ENCODE measurements around the gene TMSB4X.

The TMSB4X gene

DNA sequence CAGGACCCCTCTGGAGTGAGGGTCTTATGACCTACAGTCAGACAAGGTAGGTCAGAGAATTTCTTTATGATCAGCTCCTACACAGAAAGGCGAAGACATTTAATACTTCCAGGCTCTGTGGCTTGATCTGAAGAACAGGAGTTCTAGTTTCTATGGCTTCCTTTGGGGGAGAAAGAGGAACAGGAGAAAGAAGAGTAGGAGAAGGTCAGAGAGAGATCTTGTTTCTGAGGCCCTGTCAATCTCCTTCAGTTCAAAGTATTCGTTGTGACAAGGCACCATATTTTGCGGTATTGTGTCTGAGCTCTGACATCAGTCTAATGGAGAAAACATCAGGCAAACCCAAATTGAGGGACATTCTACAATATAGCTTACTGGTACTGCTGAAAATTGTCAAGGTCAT, 16.7 kb downstream of the TMSB4X start:
- no peak for TF ChIP-seq CTCF (IDR thresholded peaks at IDR 0.05)

- no peak for TF ChIP-seq CTCF (IDR thresholded peaks at IDR 0.05)
These were observed 17.7 kb downstream of the TMSB4X start for GRCh38 chrX:12992544-12993118.

DNA sequence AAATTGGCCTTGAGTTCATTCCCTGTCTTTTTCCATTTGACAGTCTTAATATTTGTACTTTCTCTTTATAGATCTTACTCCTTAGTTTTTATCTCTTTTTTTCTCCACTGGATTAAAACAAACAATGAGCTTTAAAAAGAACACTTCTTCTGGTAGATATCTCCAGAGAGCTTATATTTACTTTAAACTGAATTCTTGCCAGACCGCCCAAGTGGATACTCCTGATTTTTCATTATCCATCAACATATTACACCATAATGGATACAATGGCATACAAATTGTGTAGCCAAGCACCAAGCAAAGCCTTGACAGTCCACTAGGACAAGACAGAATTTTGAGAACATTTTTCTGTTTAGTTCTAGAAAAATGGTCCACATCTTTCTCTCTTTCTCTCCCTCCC, 18.9 kb downstream of the TMSB4X start:
- TF ChIP-seq CTCF (IDR thresholded peaks at IDR 0.05) = no peak

GRCh38 chrX:12994321-12994720, 19.4 kb downstream of the TMSB4X start:
- no peak for TF ChIP-seq CTCF (IDR thresholded peaks at IDR 0.05)

DNA sequence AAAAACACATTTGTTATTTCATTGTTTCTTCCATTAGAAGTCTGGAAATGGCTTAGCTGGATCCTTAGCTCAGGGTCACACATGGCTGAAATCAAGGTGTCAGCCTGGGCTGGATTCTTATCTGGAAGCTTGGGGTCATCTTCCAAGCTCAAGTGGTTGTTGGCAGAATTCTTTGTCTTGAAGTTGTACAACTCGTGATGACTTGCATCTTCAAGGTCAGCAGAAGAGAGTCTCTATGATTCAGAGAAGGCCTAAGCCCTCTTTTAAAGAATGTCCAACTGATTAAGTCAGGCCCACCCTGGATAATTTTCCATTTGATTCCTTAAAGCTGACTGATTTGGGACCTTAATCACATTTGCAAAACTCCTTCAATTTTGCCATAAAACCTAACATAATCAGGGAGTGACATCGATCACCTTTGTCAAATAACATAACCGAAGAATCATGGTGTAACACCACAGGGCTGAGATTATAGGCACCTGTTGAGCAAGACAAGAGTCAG, 22.1 kb downstream of the TMSB4X start:
- TF ChIP-seq CTCF (IDR thresholded peaks at IDR 0.05) = no peak

DNA sequence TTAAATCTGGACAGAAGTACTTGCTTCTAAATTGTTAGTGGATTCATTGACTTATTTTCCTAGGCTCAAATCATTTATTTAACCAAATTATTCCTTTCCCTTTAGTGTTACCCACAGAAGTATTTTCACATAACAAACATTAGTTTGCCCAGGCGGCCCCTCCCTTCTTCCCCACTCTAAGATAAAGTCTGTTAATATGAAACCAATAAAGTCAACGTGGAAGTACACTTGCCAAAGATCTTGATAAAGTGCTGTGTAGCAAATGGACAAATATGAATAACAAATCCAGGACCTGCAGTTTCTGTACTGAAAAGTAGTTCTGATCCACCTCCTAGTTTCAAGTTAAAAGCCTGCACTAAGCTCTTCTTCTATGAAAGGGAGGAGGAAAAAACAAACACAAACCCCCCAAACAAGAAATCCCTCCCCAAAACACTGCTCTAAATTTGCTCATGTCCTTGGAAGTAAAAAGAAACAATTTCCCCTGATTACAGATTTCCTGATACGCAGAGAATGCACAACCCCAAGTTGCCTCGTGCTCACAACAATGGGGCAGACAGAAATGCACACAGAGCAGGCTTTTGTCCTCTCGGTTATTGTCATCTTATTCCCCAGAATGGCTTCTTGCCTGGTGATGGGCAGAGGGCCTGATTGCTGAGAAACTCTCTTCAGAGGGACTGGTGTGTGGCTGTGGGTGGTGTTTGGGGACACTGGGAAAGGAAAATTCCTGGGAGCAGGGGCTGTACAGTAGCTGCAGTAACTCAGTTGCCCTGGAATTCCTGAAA, 23.2 kb downstream of the TMSB4X start:
- TF ChIP-seq CTCF (IDR thresholded peaks at IDR 0.05) = no peak

GRCh38 chrX:12999422-12999821, 24.5 kb downstream of the TMSB4X start:
- no peak for TF ChIP-seq CTCF (IDR thresholded peaks at IDR 0.05)
